Loucy (cell line): Measurements from ENCODE around the gene PPARA.

Experiments
- CTCF ChIP-seq: fragments of 200-600 bp; sonication (generic); conservative IDR thresholded peaks from 2 replicates; pipeline ENCODE4 v1.5.1; 2014; ENCODE audit warnings: mild to moderate bottlenecking, antibody characterized with exemption, low read length
- EZH2phosphoT487 ChIP-seq: fragments of 200-600 bp; IDR thresholded peaks from 2 replicates; pipeline ENCODE4 v1.6.1; 2018; ENCODE audit warnings: antibody characterized with exemption, mild to moderate bottlenecking, moderate library complexity, borderline replicate concordance

- TF ChIP-seq CTCF = no peak
- TF ChIP-seq EZH2phosphoT487 = no peak
Measured at GRCh38 chr22:46214616-46215015, 64.3 kb downstream of the PPARA start.
